PC-3 (cell line): ENCODE data around the gene CASK. TPM values are rescaled to one million over a fixed set of nuclear protein-coding genes. Genes with fewer than 3 reads are reported as not detected.
A peak's percentile ranks its signal among the peaks of the same experiment; 100 is the strongest.

Experiments used
- ATAC-seq: fragments of 200-7000 bp; cut with Tn5 transposase; 2 replicates; pipeline ENCODE4 v1.9.1; 2020; ENCODE audit warnings: mild to moderate bottlenecking, moderate library complexity
- BruUV-seq: library from RNA; stranded (reverse); fragments of 400-500 nt; replicated peaks from 2 replicates; lab custom pipeline; 2021; lab: Mats Ljungman, UMichigan
- CTCF ChIA-PET: fragments of 300-600 bp; sonication (Branson Sonifier 250); formaldehyde crosslinking; loops from one replicate; lab custom pipeline; 2022; ENCODE audit warnings: antibody characterized with exemption; lab: Charles Lee
- POLR2A ChIA-PET: fragments of 300-600 bp; sonication (Branson Sonifier 250); formaldehyde crosslinking; loops from one replicate; lab custom pipeline; 2022; ENCODE audit warnings: antibody characterized with exemption; ENCODE audit not compliant: unreplicated experiment; lab: Charles Lee
- DNase-seq: peaks from one replicate; pipeline ENCODE4 v3.0.0-alpha.2; 2015
- H2AFZ ChIP-seq: fragments of 300-600 bp; sonication (generic); 2 replicates; pipeline ENCODE4 v1.6.0; 2016; ENCODE audit warnings: antibody characterized with exemption, low read length
- H3F3A ChIP-seq: fragments of 300-600 bp; sonication (generic); one replicate; pipeline ENCODE4 v1.6.0; 2017; ENCODE audit warnings: antibody characterized with exemption, low read length, control low read depth, mild to moderate bottlenecking; ENCODE audit not compliant: unreplicated experiment
- H3K27ac ChIP-seq: fragments of 300-600 bp; sonication (generic); 2 replicates; pipeline ENCODE4 v1.5.1; 2016; ENCODE audit warnings: mild to moderate bottlenecking, low read length
- H3K27me3 ChIP-seq: fragments of 300-600 bp; sonication (generic); 2 replicates; pipeline ENCODE4 v1.6.1; 2016; ENCODE audit warnings: low read length, mixed read lengths
- H3K36me3 ChIP-seq: fragments of 300-600 bp; sonication (generic); 2 replicates; pipeline ENCODE4 v1.6.1; 2016; ENCODE audit warnings: low read depth, mixed run types, low read length, mixed read lengths
- H3K4me1 ChIP-seq: fragments of 300-600 bp; sonication (generic); 2 replicates; pipeline ENCODE4 v1.5.1; 2016; ENCODE audit warnings: low read length; ENCODE audit not compliant: insufficient read depth
- H3K4me2 ChIP-seq: fragments of 300-600 bp; sonication (generic); 2 replicates; pipeline ENCODE4 v1.6.0; 2016; ENCODE audit warnings: low read length
- H3K4me3 ChIP-seq: fragments of 300-600 bp; sonication (generic); 2 replicates; pipeline ENCODE4 v1.5.1; 2016; ENCODE audit warnings: mild to moderate bottlenecking, low read length, mixed read lengths
- H3K79me2 ChIP-seq: fragments of 300-600 bp; sonication (generic); 2 replicates; pipeline ENCODE4 v1.6.1; 2017; ENCODE audit warnings: low read length, mixed read lengths
- H3K9ac ChIP-seq: fragments of 300-600 bp; sonication (generic); 2 replicates; pipeline ENCODE4 v1.6.0; 2016; ENCODE audit warnings: mild to moderate bottlenecking, low read length
- H3K9me2 ChIP-seq: fragments of 300-600 bp; sonication (generic); replicated peaks from 2 replicates; pipeline ENCODE4 v1.6.1; 2016; ENCODE audit warnings: mixed run types, low read length, mixed read lengths
- H3K9me3 ChIP-seq: fragments of 300-600 bp; sonication (generic); 2 replicates; pipeline ENCODE4 v1.6.1; 2016; ENCODE audit warnings: low read length, mixed read lengths
- H4K20me1 ChIP-seq: fragments of 300-600 bp; sonication (generic); 2 replicates; pipeline ENCODE4 v1.6.1; 2016; ENCODE audit warnings: low read length, mixed read lengths
- EZH2 ChIP-seq: fragments of 300-600 bp; sonication (generic); IDR thresholded peaks from one replicate; pipeline ENCODE4 v1.6.1; 2017; ENCODE audit warnings: antibody characterized with exemption, mild to moderate bottlenecking, low read length; ENCODE audit not compliant: unreplicated experiment
- EZH2phosphoT487 ChIP-seq: fragments of 300-600 bp; sonication (generic); IDR thresholded peaks from 2 replicates; pipeline ENCODE4 v1.6.1; 2018; ENCODE audit warnings: mild to moderate bottlenecking, antibody characterized with exemption, low read length, borderline replicate concordance
- intact Hi-C: fragments of 100-400 bp; cut with micrococcal nuclease; formaldehyde crosslinking; loops from 2 replicates; pipeline ENCODE4 v1.9.0; 2023
- total RNA-seq: library from RNA; depleted of rRNA; stranded (reverse); fragments of >200 nt; gene quantifications from 2 replicates; pipeline ENCODE4 v1.2.3, GENCODE V29; 2014
- TF ChIP-seq, protein P1 (sequence below): fragments of 300-600 bp; sonication (generic); conservative IDR thresholded peaks from 2 replicates; pipeline ENCODE4 v1.5.1; 2017; ENCODE audit warnings: antibody characterized with exemption, low read depth, mild to moderate bottlenecking, low read length

Gene CASK
- total RNA-seq, 1 experiment from 2014 or later, result 21.4 TPM

DNA sequence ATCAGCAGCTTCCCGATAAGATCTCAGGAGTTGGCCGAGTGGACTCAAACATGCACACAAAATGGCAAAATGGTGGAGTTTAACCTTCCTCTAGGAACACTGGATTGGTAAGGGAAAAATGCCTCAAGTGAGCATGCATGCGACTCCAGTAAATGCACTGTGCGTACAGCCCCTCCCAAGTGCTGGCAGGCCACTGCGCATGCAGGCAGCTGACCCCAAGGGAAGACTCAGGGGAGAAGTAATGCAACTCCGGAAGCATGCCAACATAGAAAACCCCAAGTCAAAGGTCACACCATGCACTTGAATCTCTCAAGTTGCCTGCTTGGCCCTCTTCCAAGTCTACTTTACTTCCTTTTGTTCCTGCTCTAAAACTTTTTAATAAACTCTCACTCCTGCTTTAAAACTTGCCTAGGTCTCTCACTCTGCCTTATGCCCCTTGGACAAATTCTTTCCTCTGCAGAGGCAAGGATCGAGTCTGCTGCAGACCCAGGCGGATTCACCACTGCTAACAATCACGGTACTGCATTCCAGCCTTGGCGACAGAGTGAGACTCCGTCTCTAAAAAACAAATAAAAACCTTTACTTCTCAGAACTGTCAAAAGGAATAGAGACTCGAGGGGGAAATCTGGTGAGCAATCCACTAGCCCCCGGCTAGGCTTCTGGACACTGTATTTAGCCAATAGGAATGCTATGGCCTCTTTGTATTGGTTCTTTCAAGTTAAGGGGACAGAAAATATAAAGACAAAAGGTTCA lies 442.7 kb downstream of the CASK start:
- Histone ChIP-seq H3K9ac (no peak overlapping the region), H3K9me3 (no peaks in the 10 kb centered on the region), H3K27me3 (no peaks in the 10 kb centered on the region), H3K36me3 (no peaks in the 10 kb centered on the region), H3K4me3 (no peak overlapping the region), H3K79me2 (no peaks in the 10 kb centered on the region), H3K9me2 (no peaks in the 10 kb centered on the region), H3K4me2 (no peak overlapping the region), H3K27ac (no peak overlapping the region), H3F3A (no peaks in the 10 kb centered on the region), H2AFZ (no peak overlapping the region), H3K4me1 (no peaks in the 10 kb centered on the region), H4K20me1 (no peaks in the 10 kb centered on the region)
- no TSS peak for BruUV-seq
- POLR2A ChIA-PET, result no interaction called here
- ATAC-seq, result no peak
- TF ChIP-seq EZH2 (no peak), EZH2phosphoT487 (no peak)
- TF ChIP-seq, protein P1, sequence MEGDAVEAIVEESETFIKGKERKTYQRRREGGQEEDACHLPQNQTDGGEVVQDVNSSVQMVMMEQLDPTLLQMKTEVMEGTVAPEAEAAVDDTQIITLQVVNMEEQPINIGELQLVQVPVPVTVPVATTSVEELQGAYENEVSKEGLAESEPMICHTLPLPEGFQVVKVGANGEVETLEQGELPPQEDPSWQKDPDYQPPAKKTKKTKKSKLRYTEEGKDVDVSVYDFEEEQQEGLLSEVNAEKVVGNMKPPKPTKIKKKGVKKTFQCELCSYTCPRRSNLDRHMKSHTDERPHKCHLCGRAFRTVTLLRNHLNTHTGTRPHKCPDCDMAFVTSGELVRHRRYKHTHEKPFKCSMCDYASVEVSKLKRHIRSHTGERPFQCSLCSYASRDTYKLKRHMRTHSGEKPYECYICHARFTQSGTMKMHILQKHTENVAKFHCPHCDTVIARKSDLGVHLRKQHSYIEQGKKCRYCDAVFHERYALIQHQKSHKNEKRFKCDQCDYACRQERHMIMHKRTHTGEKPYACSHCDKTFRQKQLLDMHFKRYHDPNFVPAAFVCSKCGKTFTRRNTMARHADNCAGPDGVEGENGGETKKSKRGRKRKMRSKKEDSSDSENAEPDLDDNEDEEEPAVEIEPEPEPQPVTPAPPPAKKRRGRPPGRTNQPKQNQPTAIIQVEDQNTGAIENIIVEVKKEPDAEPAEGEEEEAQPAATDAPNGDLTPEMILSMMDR, result no peak
- intact Hi-C loops, result no loop called here
- CTCF ChIA-PET, result no interaction called here
- no peak for DNase-seq

DNA sequence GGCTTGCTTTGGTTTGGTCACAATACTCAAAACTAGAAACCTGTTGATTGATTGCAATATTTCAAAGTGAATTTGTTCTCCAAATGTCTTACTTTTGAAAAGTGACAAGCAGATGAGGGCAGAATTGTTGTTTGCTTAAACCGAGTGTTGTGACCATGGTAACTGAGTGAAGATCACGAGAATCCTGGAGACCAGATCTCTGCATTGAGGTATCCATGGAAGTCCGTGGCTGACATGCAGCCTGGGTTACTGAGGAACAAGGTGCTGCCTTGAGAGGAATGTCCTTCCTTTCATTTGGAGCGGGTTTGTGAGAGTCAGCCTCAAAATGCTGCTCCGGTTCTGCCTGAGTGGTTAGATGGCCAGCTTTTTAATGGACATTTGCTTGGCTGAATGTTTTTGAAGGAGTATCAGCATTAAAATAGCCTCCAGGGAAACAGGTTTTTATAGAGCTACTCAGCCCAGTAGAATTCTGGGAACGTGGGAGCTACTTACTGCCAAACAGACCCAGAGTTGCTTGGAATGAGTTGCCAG lies 444.9 kb downstream of the CASK start:
- Histone ChIP-seq H3F3A (no peaks in the 10 kb centered on the region), H3K4me2 (no peak overlapping the region), H3K79me2 (no peaks in the 10 kb centered on the region), H3K4me1 (no peaks in the 10 kb centered on the region), H3K4me3 (no peak overlapping the region), H2AFZ (0 out of 2 replicates have a peak overlapping the region, but pooled peaks have one; percentile 19), H3K9ac (no peak overlapping the region), H3K27me3 (no peaks in the 10 kb centered on the region), H3K9me2 (no peaks in the 10 kb centered on the region), H3K27ac (no peak overlapping the region), H4K20me1 (no peaks in the 10 kb centered on the region), H3K9me3 (no peaks in the 10 kb centered on the region), H3K36me3 (no peaks in the 10 kb centered on the region)
- DNase-seq (peak; percentile 5), ATAC-seq (no peak)
- POLR2A ChIA-PET, result no interaction called here
- intact Hi-C loops, result no loop called here
- CTCF ChIA-PET, result no interaction called here
- TF ChIP-seq EZH2phosphoT487 (no peak), EZH2 (no peak)
- TF ChIP-seq, protein P1, result no peak
- no TSS peak for BruUV-seq

DNA sequence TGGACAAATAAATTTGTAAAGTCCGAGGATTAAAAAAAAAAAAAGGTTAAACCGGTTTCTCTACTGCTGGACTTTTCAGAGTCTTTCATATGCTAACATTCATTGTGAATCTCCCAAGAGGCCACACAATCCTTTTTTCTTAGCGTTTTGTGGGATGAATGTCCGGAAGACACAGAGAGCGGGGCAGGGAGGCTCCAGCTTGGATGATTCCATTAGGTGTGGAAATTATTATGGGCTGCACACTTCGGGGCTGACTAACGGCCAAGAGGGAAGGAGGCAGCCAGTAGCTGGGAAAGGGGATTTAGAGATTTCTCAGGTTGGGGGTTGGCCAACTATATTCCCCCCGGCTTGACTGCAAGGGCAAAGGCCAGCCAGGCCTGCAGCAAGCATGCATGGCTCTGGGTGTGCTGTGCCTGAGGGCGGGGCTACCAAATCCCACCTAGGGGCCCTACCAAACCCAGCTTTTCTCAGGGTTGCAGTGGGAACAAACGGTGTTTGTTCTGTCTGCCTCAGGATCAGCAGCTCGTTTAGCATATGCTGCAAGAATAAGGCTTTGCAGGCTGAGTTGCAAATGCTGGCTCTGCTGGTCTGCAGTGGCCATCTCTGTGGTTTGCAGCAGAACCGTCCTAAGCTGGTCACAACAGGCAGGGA lies 447.6 kb downstream of the CASK start:
- Histone ChIP-seq H2AFZ (no peak overlapping the region), H3K9me3 (no peaks in the 10 kb centered on the region), H4K20me1 (no peaks in the 10 kb centered on the region), H3F3A (no peaks in the 10 kb centered on the region), H3K4me1 (no peaks in the 10 kb centered on the region), H3K27ac (no peak overlapping the region), H3K36me3 (no peaks in the 10 kb centered on the region), H3K79me2 (no peaks in the 10 kb centered on the region), H3K9me2 (no peaks in the 10 kb centered on the region), H3K4me2 (no peak overlapping the region), H3K27me3 (no peaks in the 10 kb centered on the region), H3K9ac (no peak overlapping the region), H3K4me3 (no peak overlapping the region)
- BruUV-seq, result no TSS peak
- ChIA-PET CTCF (no interaction called here), POLR2A (no interaction called here)
- intact Hi-C loops, result no loop called here
- DNase-seq, result no peak
- ATAC-seq, result no peak
- TF ChIP-seq EZH2, result no peak
- TF ChIP-seq, protein P1, result no peak
